GM13977 (cell line): ENCODE data around the gene NEAT1.
"Not testable (repeated sequence)": the region's sequence is repeated elsewhere in the genome, so short reads cannot be mapped to it uniquely, and the experiment has no call there.

Experiments used
- DNase-seq: peaks from one replicate; pipeline ENCODE4 v3.0.0; 2012; ENCODE audit warnings: low spot score
- CTCF ChIP-seq: IDR thresholded peaks from 2 replicates; pipeline ENCODE4 v1.5.1; 2012; ENCODE audit warnings: mild to moderate bottlenecking, control low read depth; ENCODE audit not compliant: insufficient read depth; ENCODE audit errors: extremely low read depth, missing control alignments
- in situ Hi-C: fragments of 300-500 bp; cut with MboI; formaldehyde crosslinking; loops from one replicate; pipeline ENCODE4 v1.12.0; 2022; ENCODE audit warnings: low sequenced_read_pairs, low pct_unique_long_range_greater_than_20kb, mixed read lengths, inconsistent platforms; ENCODE audit not compliant: unreplicated experiment

Gene NEAT1

GRCh38 chr11:65445101-65445603, 22.6 kb downstream of the NEAT1 start:
- no peak for DNase-seq
- TF ChIP-seq CTCF = no peak
- in situ Hi-C loops = no loop called here

- in situ Hi-C loops = no loop called here
Observed at GRCh38 chr11:65445604-65446445, 23.2 kb downstream of the NEAT1 start.

GRCh38 chr11:65446446-65447277, 24.1 kb downstream of the NEAT1 start:
- TF ChIP-seq CTCF = no peak
- no peak for DNase-seq
- in situ Hi-C loops = no loop called here

More at GRCh38 chr11:65445604-65446445, 23.2 kb downstream of the NEAT1 start:
- no peak for TF ChIP-seq CTCF
- no peak for DNase-seq

GRCh38 chr11:65448074-65448417, 25.4 kb downstream of the NEAT1 start:
- in situ Hi-C loops = no loop called here
- no peak for DNase-seq
- no peak for TF ChIP-seq CTCF

GRCh38 chr11:65448418-65449105, 26.0 kb downstream of the NEAT1 start:
- in situ Hi-C loops = no loop called here
- TF ChIP-seq CTCF = no peak
- no peak for DNase-seq

- in situ Hi-C loops, DNase-seq: not testable (repeated sequence)
Observed at GRCh38 chr11:65451301-65451700, 28.7 kb downstream of the NEAT1 start.

- in situ Hi-C loops, DNase-seq: not testable (repeated sequence)
Observed at GRCh38 chr11:65452259-65452658, 29.7 kb downstream of the NEAT1 start.
